Measurements from ENCODE around the gene PIGS. TPM values are rescaled to one million over a fixed set of nuclear protein-coding genes. Genes with fewer than 3 reads are reported as not detected.
A peak's percentile ranks its signal among the peaks of the same experiment; 100 is the strongest.

The PIGS gene
- total RNA-seq, 2 experiments from 2014 or later = 73.8 to 76.4 TPM

DNA sequence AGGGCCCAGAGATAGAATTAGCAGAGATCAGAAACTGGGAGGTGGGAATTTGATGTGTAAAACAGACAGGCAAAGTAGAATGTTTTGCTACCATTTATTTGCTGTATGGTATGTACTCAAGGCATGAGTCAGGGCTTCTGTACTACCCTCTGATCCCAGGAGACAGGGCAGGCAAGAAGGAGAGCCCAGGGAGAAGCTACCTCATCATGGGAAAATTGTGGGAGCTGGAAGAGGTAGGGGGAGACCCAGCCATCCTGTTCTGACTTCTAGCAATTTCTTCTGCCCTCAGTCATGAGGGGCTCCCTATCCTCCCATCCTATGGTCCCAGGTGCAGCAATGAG lies 1.7 kb upstream of the PIGS start:
- no peaks in the 10 kb centered on the region for H3K27me3 Mint-ChIP-seq
- peaks cover 63% of the 10 kb centered on the region for H3K4me1 Mint-ChIP-seq (ENCODE audit: low read depth)
- no peak for DNase-seq
- peaks cover 36% of the 10 kb centered on the region for H3K36me3 Mint-ChIP-seq (ENCODE audit: low read depth)
- no peaks in the 10 kb centered on the region for H3K9me3 Mint-ChIP-seq
- H3K27me3 ChIP-seq (ENCODE audit: control insufficient read depth in 1 of 2, insufficient read depth in 2 of 2, low read length in 2 of 2) = no peaks in the 10 kb centered on the region
- TF ChIP-seq, protein P1, sequence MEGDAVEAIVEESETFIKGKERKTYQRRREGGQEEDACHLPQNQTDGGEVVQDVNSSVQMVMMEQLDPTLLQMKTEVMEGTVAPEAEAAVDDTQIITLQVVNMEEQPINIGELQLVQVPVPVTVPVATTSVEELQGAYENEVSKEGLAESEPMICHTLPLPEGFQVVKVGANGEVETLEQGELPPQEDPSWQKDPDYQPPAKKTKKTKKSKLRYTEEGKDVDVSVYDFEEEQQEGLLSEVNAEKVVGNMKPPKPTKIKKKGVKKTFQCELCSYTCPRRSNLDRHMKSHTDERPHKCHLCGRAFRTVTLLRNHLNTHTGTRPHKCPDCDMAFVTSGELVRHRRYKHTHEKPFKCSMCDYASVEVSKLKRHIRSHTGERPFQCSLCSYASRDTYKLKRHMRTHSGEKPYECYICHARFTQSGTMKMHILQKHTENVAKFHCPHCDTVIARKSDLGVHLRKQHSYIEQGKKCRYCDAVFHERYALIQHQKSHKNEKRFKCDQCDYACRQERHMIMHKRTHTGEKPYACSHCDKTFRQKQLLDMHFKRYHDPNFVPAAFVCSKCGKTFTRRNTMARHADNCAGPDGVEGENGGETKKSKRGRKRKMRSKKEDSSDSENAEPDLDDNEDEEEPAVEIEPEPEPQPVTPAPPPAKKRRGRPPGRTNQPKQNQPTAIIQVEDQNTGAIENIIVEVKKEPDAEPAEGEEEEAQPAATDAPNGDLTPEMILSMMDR (IDR thresholded peaks at IDR 0.05) = no peak
- ATAC-seq (ENCODE audit: poor library complexity) = no peak
- no peaks in the 10 kb centered on the region for H3K36me3 ChIP-seq (ENCODE audit: insufficient read depth, low read length)
- no peaks in the 10 kb centered on the region for H3K9me3 ChIP-seq (ENCODE audit: control insufficient read depth in 1 of 2, insufficient read depth in 1 of 2, low read length in 2 of 2)
- POLR2A ChIA-PET = interaction anchor here (2.9 to 4.4 kb wide), 3 partner anchors 23 to 379 kb away, joined by 13 to 70 read pairs (median 63); partner anchors contain the start of genes PHF12, SPAG5 and UNC119
- intact Hi-C loops (cut with DNase I, micrococcal nuclease) = loop anchor here in 1 of 2 experiments (10.0 kb wide), 1 partner anchor 382 kb away; the partner anchor contains the start of gene PHF12
- peaks cover 60% of the 10 kb centered on the region for H3K4me1 ChIP-seq (ENCODE audit: insufficient read depth, low read length)
- peak overlapping the region; percentile 94 for H3K4me3 Mint-ChIP-seq
- no peak overlapping the region for H3K27ac ChIP-seq (ENCODE audit: low read depth in 1 of 2, low read length in 2 of 2)
- H3K27ac Mint-ChIP-seq = peak overlapping the region; percentile 91
- CTCF ChIA-PET = interaction anchor here (1.3 kb wide), 1 partner anchor 40 kb away, joined by 3 read pairs; no protein-coding TSS in a partner anchor
- no peak overlapping the region for H3K4me3 ChIP-seq (ENCODE audit: low read length)

DNA sequence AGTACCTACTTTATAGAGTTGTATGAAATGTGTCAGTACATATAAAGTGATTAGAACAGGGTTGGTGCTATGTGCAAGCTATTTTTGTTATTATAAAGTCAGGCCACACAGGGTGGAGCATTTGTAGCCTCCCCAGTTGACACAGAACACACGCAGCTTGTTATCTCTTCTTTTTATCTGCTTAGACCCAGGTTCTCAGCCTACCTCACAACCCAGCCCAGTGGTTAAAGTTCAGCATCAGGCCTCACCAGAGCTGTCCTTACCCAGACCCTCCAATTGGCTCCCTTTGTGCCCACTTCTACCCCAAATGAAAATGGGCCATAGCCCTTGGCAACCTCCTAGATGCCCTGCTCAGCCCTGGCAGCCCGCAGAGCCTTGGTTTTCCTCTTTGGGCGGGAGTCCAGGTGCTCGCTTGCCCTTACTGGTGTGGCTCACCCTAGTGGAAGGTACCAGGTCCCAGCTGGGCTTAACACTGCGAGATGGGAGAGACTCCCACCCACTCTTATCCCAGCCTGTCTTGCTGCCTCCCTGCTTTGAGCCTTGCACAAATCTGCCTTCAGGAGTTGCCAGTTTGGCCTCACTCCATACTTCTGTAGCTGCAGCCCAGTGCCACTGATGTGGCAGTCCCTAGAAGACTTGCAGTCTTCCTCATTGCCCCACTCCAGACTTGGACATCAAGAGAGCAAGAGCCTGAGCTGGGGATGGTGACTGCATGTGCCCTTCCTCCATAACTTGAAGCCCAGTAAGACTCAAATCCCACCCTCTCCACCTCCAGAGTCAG lies 1.1 kb upstream of the PIGS start:
- no peaks in the 10 kb centered on the region for H3K9me3 Mint-ChIP-seq
- ATAC-seq (ENCODE audit: poor library complexity) (no peak), DNase-seq (peak in 2 of 14 experiments; percentile 24 to 42)
- Histone ChIP-seq H3K9me3 (ENCODE audit: control insufficient read depth in 1 of 2, insufficient read depth in 1 of 2, low read length in 2 of 2) (no peaks in the 10 kb centered on the region), H3K4me3 (ENCODE audit: low read length) (peak overlapping the region; percentile 95), H3K27ac (ENCODE audit: low read depth in 1 of 2, low read length in 2 of 2) (peak overlapping the region in 1 of 2 donors; percentile 85), H3K4me1 (ENCODE audit: insufficient read depth, low read length) (peaks cover 60% of the 10 kb centered on the region), H3K36me3 (ENCODE audit: insufficient read depth, low read length) (no peaks in the 10 kb centered on the region), H3K27me3 (ENCODE audit: control insufficient read depth in 1 of 2, insufficient read depth in 2 of 2, low read length in 2 of 2) (no peaks in the 10 kb centered on the region)
- H3K4me1 Mint-ChIP-seq (ENCODE audit: low read depth) = peaks cover 68% of the 10 kb centered on the region
- H3K27me3 Mint-ChIP-seq = no peaks in the 10 kb centered on the region
- H3K27ac Mint-ChIP-seq = peak overlapping the region; percentile 91
- intact Hi-C loops (cut with DNase I, micrococcal nuclease) = loop anchor here in 1 of 2 experiments (10.0 kb wide), 1 partner anchor 382 kb away; the partner anchor contains the start of gene PHF12
- POLR2A ChIA-PET = interaction anchor here (1.2 to 4.4 kb wide), 9 partner anchors 8 to 379 kb away, joined by 4 to 70 read pairs (median 13); partner anchors contain the start of genes BLTP2, PHF12, POLDIP2 and SDF2
- peak overlapping the region; percentile 94 for H3K4me3 Mint-ChIP-seq
- peaks cover 42% of the 10 kb centered on the region for H3K36me3 Mint-ChIP-seq (ENCODE audit: low read depth)
- TF ChIP-seq, protein P1 (IDR thresholded peaks at IDR 0.05) = no peak
- CTCF ChIA-PET = interaction anchor here (1.3 kb wide), 1 partner anchor 41 kb away, joined by 3 read pairs; no protein-coding TSS in a partner anchor

DNA sequence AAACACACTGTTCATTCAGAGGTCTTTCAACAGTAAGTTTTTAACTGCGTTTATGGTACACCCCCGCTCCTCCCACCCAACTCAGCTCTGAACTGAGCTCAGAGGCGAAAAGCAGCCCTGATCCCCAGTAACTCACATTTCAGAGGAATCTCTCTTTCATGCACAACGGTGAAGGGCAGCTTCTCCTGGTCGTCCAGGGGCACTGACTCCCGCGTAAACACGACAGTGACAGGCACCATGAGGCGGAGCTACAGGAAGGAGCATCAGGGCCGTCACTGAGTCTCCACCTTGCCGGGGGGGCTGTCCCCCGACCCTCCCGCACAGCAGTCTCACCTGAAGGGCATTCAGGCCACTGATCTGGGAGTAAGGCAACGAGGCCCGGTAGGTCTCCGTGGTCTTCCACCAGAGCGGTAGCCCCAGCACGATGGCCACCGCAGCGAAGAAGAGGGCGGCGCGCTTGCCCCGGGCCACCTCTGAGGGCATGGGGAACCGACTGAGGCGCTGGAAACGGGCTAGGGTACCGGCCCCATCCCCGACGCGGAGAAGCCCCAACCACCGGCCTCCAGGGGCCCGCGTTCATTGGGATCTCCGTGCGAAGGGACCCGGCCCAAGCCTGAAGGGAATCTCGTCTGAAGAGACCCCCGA lies 486 bp downstream of the PIGS start:
- H3K9me3 Mint-ChIP-seq = no peaks in the 10 kb centered on the region

More for the DNA sequence above, 486 bp downstream of the PIGS start:
- POLR2A ChIA-PET = interaction anchor here (0.6 to 4.4 kb wide), 16 partner anchors 9 to 381 kb away, joined by 3 to 70 read pairs (median 5); partner anchors contain the start of genes BLTP2, NEK8, PHF12 and POLDIP2
- Mint-ChIP-seq H3K4me3 (peak overlapping the region; percentile 94), H3K4me1 (ENCODE audit: low read depth) (peaks cover 58% of the 10 kb centered on the region), H3K27ac (peak overlapping the region; percentile 91), H3K27me3 (no peaks in the 10 kb centered on the region), H3K36me3 (ENCODE audit: low read depth) (peaks cover 48% of the 10 kb centered on the region)
- ATAC-seq (ENCODE audit: poor library complexity) (peak; percentile 54), DNase-seq (peak in 11 of 14 experiments; percentile 24 to 73 (median 43))
- CTCF ChIA-PET = interaction anchor here (0.8 to 1.4 kb wide), 4 partner anchors 21 to 92 kb away, joined by 3 to 4 read pairs (median 4); partner anchors contain the start of gene SUPT6H
- intact Hi-C loops (cut with DNase I, micrococcal nuclease) = loop anchor here (1.0 to 10.0 kb wide), 4 partner anchors 19 to 384 kb away; partner anchors contain the start of genes PHF12 (in 1 of the 2), SPAG5 (in 1 of the 2) and UNC119 (in 1 of the 2)
- peaks cover 52% of the 10 kb centered on the region for H3K4me1 ChIP-seq (ENCODE audit: insufficient read depth, low read length)
- TF ChIP-seq, protein P1 (IDR thresholded peaks at IDR 0.05) = no peak
- H3K4me3 ChIP-seq (ENCODE audit: low read length) = peak overlapping the region; percentile 95
- H3K27me3 ChIP-seq (ENCODE audit: control insufficient read depth in 1 of 2, insufficient read depth in 2 of 2, low read length in 2 of 2) = no peaks in the 10 kb centered on the region
- H3K9me3 ChIP-seq (ENCODE audit: control insufficient read depth in 1 of 2, insufficient read depth in 1 of 2, low read length in 2 of 2) = no peaks in the 10 kb centered on the region
- peaks cover 3% of the 10 kb centered on the region for H3K36me3 ChIP-seq (ENCODE audit: insufficient read depth, low read length)
- H3K27ac ChIP-seq (ENCODE audit: low read depth in 1 of 2, low read length in 2 of 2) = peak overlapping the region; percentile 66 to 85
